Psoas muscle (tissue), 8 donors: ENCODE measurements around the gene MS4A4A. TPM values are rescaled to one million over a fixed set of nuclear protein-coding genes. Genes with fewer than 3 reads are reported as not detected.

Source experiments
- ATAC-seq, 4 donors: fragments of 200-7000 bp; cut with Tn5 transposase; one replicate each; pipeline ENCODE4 v1.9.1; 2020; ENCODE audit warnings: moderate library complexity in 3 of 4, mild to moderate bottlenecking in 2 of 4
- DNase-seq, 2 donors: peaks; one replicate each; pipeline ENCODE4 v3.0.0-alpha.2; 2020
- H3K27ac ChIP-seq: fragments of 200-600 bp; one replicate; pipeline ENCODE4 v1.8.0; 2022
- H3K27me3 ChIP-seq, 3 donors: fragments of 200-600 bp in 1 of 3; one replicate each; pipeline versions ENCODE4 v1.6.1 to v1.8.0; 2013 to 2022; ENCODE audit warnings: low read length in 2 of 3, mild to moderate bottlenecking in 2 of 3, moderate library complexity in 1 of 3; ENCODE audit not compliant: insufficient read depth in 3 of 3
- H3K36me3 ChIP-seq, 2 donors: fragments of 200-600 bp in 1 of 2; one replicate each; pipeline versions ENCODE4 v1.6.1 to v1.8.0; 2013 to 2022; ENCODE audit warnings: low read depth in 1 of 2, mild to moderate bottlenecking in 1 of 2, moderate library complexity in 1 of 2; ENCODE audit not compliant: insufficient read depth in 1 of 2
- H3K4me1 ChIP-seq: fragments of 200-600 bp; one replicate; pipeline ENCODE4 v1.8.0; 2022
- H3K4me3 ChIP-seq: fragments of 200-600 bp; one replicate; pipeline ENCODE4 v1.8.0; 2022; ENCODE audit warnings: mild to moderate bottlenecking
- H3K9me3 ChIP-seq: fragments of 200-600 bp; one replicate; pipeline ENCODE4 v1.8.0; 2022
- whole genome bisulfite sequencing, 3 donors: extraction: QIAGEN DNeasy Blood & Tissue Kit; methylation state at CpG; one replicate each; pipeline versions ENCODE4 v1.1.6 to v1.1.7; 2013; 5-methylcytosine and 5-hydroxymethylcytosine counted together
- intact Hi-C, 2 donors: fragments of 100-400 bp; cut with DNase I; formaldehyde crosslinking; loops; one replicate each; pipeline versions ENCODE4 v1.11.0 to v1.14.2; 2022
- long read RNA-seq, 2 donors: library from polyadenylated mRNA; unstranded; transcript quantifications; one replicate each; pipeline ENCODE4 v2.0.0, GENCODE V29; 2021
- polyA plus RNA-seq, 3 donors: library from polyadenylated mRNA; stranded (reverse); fragments of 200-250 nt; gene quantifications; one replicate each; pipeline ENCODE4 v1.2.3, GENCODE V29; 2013
- total RNA-seq, 4 donors: library from RNA; stranded (reverse); fragmentation: NEBNext Ultra II Directional in 2 of 4; extraction: Animal tissue kit (Norgen Biotek cat#: 25700) in 2 of 4; gene quantifications; one replicate each; pipeline versions ENCODE4 v1.2.1 to v1.2.4, GENCODE V29; 2021 to 2023
- TF ChIP-seq, protein P1 (sequence below): fragments of 200-600 bp; IDR thresholded peaks from one replicate; pipeline ENCODE4 v1.8.0; 2022; ENCODE audit warnings: antibody characterized with exemption
- donor health status: healthy with polysubstance abuse.
- donor health status: DM: no; HTN: no; CAD: no; lungs with moderate emphysema.
- donor health status: Bipolar disorder and iron deficiency.
- donor health status: healthy.
- donor health status: DM: yes; HTN: yes; CAD: no.
- donor health status: DM: no; HTN: no; CAD: no.
- donor health status: DM: no; HTN: no; CAD: no.
- donor health status: DM: yes; HTN: yes; CAD: no.

MS4A4A gene
- 1 to 10 TPM; 6.7 to 9.4 (median 8.3) TPM for total RNA-seq
- 1 to 10 TPM; 2.4 to 6.0 (median 2.4) TPM for polyA plus RNA-seq
- long read RNA-seq, donor 1, partial matches to known transcripts, result 0 of 1 reads
- long read RNA-seq, donor 1, other reads (novel, unspliced or antisense), result 0 of 1 reads
- long read RNA-seq, donor 2, partial matches to known transcripts, result 0 of 6 reads
- long read RNA-seq, donor 2, other reads (novel, unspliced or antisense), result 1 of 6 reads

DNA sequence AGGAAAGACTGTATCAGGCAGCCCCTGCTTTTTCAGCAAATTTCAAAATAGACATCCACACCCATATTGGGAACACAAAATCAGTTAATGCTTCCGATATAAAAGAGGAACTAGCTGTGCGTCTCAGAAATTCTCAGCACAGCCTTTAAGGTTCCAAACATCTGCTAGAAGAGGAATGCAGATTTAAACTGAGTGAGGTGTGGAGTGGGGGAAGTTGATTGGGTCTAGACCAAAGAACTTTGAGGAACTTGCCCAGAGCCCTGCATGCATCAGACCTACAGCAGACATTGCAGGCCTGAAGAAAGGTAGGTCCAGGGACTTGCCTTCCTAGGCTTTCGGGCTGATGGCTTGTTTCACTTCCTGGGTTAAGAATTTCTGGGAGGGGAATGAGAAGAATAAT lies at the start of gene MS4A4A:
MS4A4A (plus strand) TSS at position 255 of the 400 bp plus-strand sequence; CDS start at position 265, 10 bp downstream.
- Histone ChIP-seq H3K4me1 (no peaks in the 10 kb centered on the region), H3K4me3 (peak within 1 kb of the TSS; percentile 45), H3K27me3 (no peaks in the 10 kb centered on the region), H3K27ac (no peak within 1 kb of the TSS), H3K9me3 (no peaks in the 10 kb centered on the region), H3K36me3 (no peaks in the 10 kb centered on the region)
- DNase-seq (no peak), ATAC-seq (no peak)
- TF ChIP-seq, protein P1, sequence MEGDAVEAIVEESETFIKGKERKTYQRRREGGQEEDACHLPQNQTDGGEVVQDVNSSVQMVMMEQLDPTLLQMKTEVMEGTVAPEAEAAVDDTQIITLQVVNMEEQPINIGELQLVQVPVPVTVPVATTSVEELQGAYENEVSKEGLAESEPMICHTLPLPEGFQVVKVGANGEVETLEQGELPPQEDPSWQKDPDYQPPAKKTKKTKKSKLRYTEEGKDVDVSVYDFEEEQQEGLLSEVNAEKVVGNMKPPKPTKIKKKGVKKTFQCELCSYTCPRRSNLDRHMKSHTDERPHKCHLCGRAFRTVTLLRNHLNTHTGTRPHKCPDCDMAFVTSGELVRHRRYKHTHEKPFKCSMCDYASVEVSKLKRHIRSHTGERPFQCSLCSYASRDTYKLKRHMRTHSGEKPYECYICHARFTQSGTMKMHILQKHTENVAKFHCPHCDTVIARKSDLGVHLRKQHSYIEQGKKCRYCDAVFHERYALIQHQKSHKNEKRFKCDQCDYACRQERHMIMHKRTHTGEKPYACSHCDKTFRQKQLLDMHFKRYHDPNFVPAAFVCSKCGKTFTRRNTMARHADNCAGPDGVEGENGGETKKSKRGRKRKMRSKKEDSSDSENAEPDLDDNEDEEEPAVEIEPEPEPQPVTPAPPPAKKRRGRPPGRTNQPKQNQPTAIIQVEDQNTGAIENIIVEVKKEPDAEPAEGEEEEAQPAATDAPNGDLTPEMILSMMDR, result no peak
- WGBS, 3 donors, result 81 to 87% (median 84%) methylated on average over 3 of the region's 3 CpGs
- intact Hi-C loops, result no loop called here

DNA sequence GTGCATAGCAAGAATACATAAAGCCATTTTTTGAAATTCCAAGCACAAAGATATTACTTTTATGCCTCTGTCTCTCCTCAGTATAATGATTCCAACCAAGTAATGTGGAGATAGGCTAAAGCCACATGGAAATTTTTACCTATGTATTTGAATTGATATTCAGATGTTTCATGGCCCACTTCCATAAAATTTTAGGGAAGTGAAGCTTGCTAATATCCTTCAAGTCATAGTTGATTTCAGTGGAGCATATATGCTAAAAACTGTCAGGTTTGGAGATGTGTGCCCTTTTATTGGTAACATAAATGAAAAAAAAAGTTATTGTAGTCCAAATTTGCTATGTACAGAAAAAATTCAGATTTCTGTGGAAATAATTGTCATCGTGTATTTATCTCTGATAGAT lies 49.8 kb upstream of the MS4A4A start:
- 48 to 62% (median 58%) methylated on average over 1 of the region's 1 CpG for WGBS, 3 donors
- ATAC-seq, result no peak

DNA sequence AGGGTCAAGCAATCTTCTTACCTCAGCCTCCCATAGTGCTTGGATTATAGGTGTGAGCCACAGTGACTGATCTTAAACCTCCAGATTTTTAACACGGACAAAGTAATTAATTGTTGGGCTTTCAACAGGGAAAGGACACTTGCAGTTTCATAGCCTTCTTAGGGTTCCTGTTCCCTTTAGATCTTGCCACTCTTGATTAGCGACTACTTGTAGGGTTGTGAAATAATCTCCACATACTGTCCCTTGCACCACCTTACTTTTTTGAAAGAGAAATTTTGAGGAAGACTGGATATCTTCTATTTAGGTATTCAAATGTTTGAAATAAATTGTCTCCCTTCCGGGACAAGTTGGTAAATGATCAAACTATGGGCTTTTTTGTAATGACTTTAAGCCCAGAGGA lies 45.1 kb upstream of the MS4A4A start:
- intact Hi-C loops, result no loop called here
- no peak for DNase-seq
- TF ChIP-seq, protein P1, result no peak
- Histone ChIP-seq H3K27me3 (no peaks in the 10 kb centered on the region), H3K27ac (no peak overlapping the region), H3K36me3 (no peaks in the 10 kb centered on the region), H3K9me3 (no peaks in the 10 kb centered on the region), H3K4me1 (no peaks in the 10 kb centered on the region), H3K4me3 (no peak overlapping the region)
- 77 to 80% (median 78%) methylated on average over 3 of the region's 3 CpGs for WGBS, 3 donors
- no peak for ATAC-seq

More for the DNA sequence above, 49.8 kb upstream of the MS4A4A start:
- H3K27ac ChIP-seq, result no peak overlapping the region
- TF ChIP-seq, protein P1, result no peak
- DNase-seq, result no peak
- H3K4me1 ChIP-seq, result no peaks in the 10 kb centered on the region
- no peak overlapping the region for H3K4me3 ChIP-seq
- no peaks in the 10 kb centered on the region for H3K9me3 ChIP-seq
- no peaks in the 10 kb centered on the region for H3K36me3 ChIP-seq
- H3K27me3 ChIP-seq, result no peaks in the 10 kb centered on the region
- intact Hi-C loops, result no loop called here

DNA sequence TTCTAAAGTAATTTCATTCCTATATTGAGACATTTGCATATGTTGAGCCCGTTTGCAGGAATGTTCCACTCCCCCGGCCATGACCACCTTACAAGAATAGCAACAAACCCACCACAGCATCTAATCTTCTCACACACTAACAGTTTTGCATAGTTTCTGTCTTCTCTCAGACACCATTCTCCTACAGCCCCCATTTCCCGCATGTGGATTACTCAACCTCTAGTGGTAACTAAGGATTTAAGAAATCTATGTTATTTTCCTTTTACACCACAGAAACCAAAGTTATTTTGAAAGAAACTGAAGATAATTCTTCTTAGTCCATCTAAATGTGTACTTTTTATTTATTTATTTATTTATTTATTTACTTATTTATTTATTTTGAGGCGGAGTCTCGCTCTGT lies 39.8 kb upstream of the MS4A4A start:
- intact Hi-C loops, result no loop called here
- Histone ChIP-seq H3K27me3 (no peaks in the 10 kb centered on the region), H3K9me3 (no peaks in the 10 kb centered on the region), H3K4me1 (no peaks in the 10 kb centered on the region), H3K4me3 (no peak overlapping the region), H3K36me3 (no peaks in the 10 kb centered on the region), H3K27ac (no peak overlapping the region)
- TF ChIP-seq, protein P1, result no peak
- DNase-seq, result no peak
- no peak for ATAC-seq
- 77 to 85% (median 84%) methylated on average over 5 of the region's 5 CpGs for WGBS, 3 donors

DNA sequence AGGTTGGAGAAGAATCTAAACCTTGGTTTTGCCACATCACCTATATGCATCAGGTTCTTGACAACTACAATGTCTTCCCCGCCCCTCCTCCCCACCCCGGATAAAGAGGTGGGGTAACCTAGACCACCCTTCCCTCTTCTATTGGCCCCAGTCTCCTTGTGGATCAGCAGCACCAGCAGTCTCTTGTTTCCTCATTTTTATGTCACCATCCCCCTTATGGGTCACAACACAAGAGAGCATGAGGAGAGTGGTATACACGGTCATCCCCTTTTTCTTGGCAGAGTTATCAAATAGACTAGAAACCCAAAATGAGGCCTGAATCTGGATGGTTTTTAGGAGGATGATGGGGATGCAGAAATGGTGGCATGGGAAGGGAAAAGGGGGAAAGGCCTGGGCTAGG lies 38.7 kb upstream of the MS4A4A start:
- TF ChIP-seq, protein P1, result no peak
- Histone ChIP-seq H3K27ac (no peak overlapping the region), H3K4me1 (no peaks in the 10 kb centered on the region), H3K9me3 (no peaks in the 10 kb centered on the region), H3K4me3 (no peak overlapping the region), H3K36me3 (no peaks in the 10 kb centered on the region), H3K27me3 (no peaks in the 10 kb centered on the region)
- no peak for DNase-seq
- WGBS, 3 donors, result 79 to 85% (median 79%) methylated on average over 3 of the region's 3 CpGs
- no peak for ATAC-seq
- intact Hi-C loops, result no loop called here
